T-cell (primary cell): Measurements from ENCODE around the gene LRP2. TPM values are rescaled to one million over a fixed set of nuclear protein-coding genes. Genes with fewer than 3 reads are reported as not detected.
"Not testable (repeated sequence)": the region's sequence is repeated elsewhere in the genome, so short reads cannot be mapped to it uniquely, and the experiment has no call there.

ENCODE experiments used
- ATAC-seq, 4 experiments: fragments of 200-7000 bp in 3 of 4; fragments of 150-1000 bp in 1 of 4; cut with Tn5 transposase; replicated peaks in 1 of 4; 1 replicate in 3 of 4; 2 replicates in 1 of 4; pipeline ENCODE4 v1.10.0; 2021; ENCODE audit warnings: moderate library complexity in 3 of 4, mild to moderate bottlenecking in 2 of 4, moderate number of reproducible peaks in 1 of 4
- CTCF ChIA-PET, 2 donors: fragments of 300-600 bp; sonication (Branson Sonifier 250); formaldehyde crosslinking; loops; one replicate each; lab custom pipeline; 2022; ENCODE audit warnings: antibody characterized with exemption in 2 of 2; lab: Charles Lee
- POLR2A ChIA-PET, 2 donors: fragments of 300-600 bp; sonication (Branson Sonifier 250); formaldehyde crosslinking; loops; one replicate each; lab custom pipeline; 2022; ENCODE audit warnings: antibody characterized with exemption in 2 of 2; lab: Charles Lee
- DNase-seq, 35 experiments: peaks; one replicate each; pipeline versions ENCODE4 v3.0.0 to v3.0.0-alpha.2; 2013 to 2023
- H3K27ac ChIP-seq: one replicate; pipeline ENCODE4 v1.5.1; 2013; ENCODE audit warnings: low read length
- H3K27me3 ChIP-seq, 2 experiments: replicated peaks in 1 of 2; 1 replicate in 1 of 2; 2 replicates in 1 of 2; pipeline versions ENCODE4 v1.6.1 to v1.7.0; 2013; ENCODE audit warnings: low read length in 1 of 2, mixed read lengths in 1 of 2; ENCODE audit not compliant: control insufficient read depth in 2 of 2, insufficient read depth in 2 of 2; ENCODE audit errors: extremely low read depth in 1 of 2
- H3K36me3 ChIP-seq, 2 donors: 1 replicate in 1 of 2; 2 replicates in 1 of 2; pipeline versions ENCODE4 v1.6.1 to v1.7.0; 2013; ENCODE audit warnings: low read length in 1 of 2; ENCODE audit not compliant: control insufficient read depth in 2 of 2, insufficient read depth in 1 of 2; ENCODE audit errors: extremely low read depth in 1 of 2
- H3K4me1 ChIP-seq, 2 experiments: 1 replicate in 1 of 2; 2 replicates in 1 of 2; pipeline versions ENCODE4 v1.6.1 to v1.7.0; 2013; ENCODE audit warnings: low read length in 2 of 2, mixed read lengths in 1 of 2; ENCODE audit not compliant: insufficient read depth in 2 of 2, control insufficient read depth in 1 of 2; ENCODE audit errors: extremely low read depth in 1 of 2
- H3K4me3 ChIP-seq, 2 donors: 1 replicate in 1 of 2; 2 replicates in 1 of 2; pipeline versions ENCODE4 v1.5.1 to v1.7.0; 2013; ENCODE audit warnings: mild to moderate bottlenecking in 2 of 2, low read length in 1 of 2, moderate library complexity in 1 of 2; ENCODE audit not compliant: control insufficient read depth in 1 of 2; ENCODE audit errors: extremely low read depth in 1 of 2
- H3K9me3 ChIP-seq: 2 replicates; pipeline ENCODE4 v1.7.0; 2013
- H3K27ac Mint-ChIP-seq, 2 donors: one replicate each; pipeline ENCODE4 v1.8.0; 2020 to 2021; ENCODE audit warnings: mild to moderate bottlenecking in 2 of 2, mixed read lengths in 2 of 2
- H3K27me3 Mint-ChIP-seq, 2 donors: one replicate each; pipeline ENCODE4 v1.8.0; 2021 to 2022; ENCODE audit warnings: mixed read lengths in 2 of 2
- H3K36me3 Mint-ChIP-seq: one replicate; pipeline ENCODE4 v1.8.0; 2021; ENCODE audit warnings: mixed read lengths
- H3K4me1 Mint-ChIP-seq, 3 donors: one replicate each; pipeline ENCODE4 v1.8.0; 2020 to 2022; ENCODE audit warnings: mixed read lengths in 3 of 3, mild to moderate bottlenecking in 1 of 3
- H3K4me3 Mint-ChIP-seq, 3 donors: one replicate each; pipeline ENCODE4 v1.8.0; 2020 to 2022; ENCODE audit warnings: mild to moderate bottlenecking in 3 of 3, mixed read lengths in 3 of 3, moderate library complexity in 3 of 3
- H3K9me3 Mint-ChIP-seq, 3 donors: one replicate each; pipeline ENCODE4 v1.8.0; 2020 to 2022; ENCODE audit warnings: mixed read lengths in 3 of 3
- WGBS: methylation state at CpG from one replicate; pipeline ENCODE4 v1.1.5; 2013; ENCODE audit warnings: missing lambda C conversion rate; ENCODE audit not compliant: insufficient coverage; 5-methylcytosine and 5-hydroxymethylcytosine counted together
- total RNA-seq, 35 experiments: library from RNA in 6 of 35; stranded (reverse) in 6 of 35; fragments of 120-200 nt in 1 of 35; gene quantifications; one replicate each; pipeline versions ENCODE4 v1.2.1 to v1.2.4 and lab custom pipeline; 2013 to 2026

LRP2 gene
- total RNA-seq, 5 donors from 2014 or later (not counting 1 experiment from before 2014, with no cell fraction given), result 0.03 TPM; not detected in 4

DNA sequence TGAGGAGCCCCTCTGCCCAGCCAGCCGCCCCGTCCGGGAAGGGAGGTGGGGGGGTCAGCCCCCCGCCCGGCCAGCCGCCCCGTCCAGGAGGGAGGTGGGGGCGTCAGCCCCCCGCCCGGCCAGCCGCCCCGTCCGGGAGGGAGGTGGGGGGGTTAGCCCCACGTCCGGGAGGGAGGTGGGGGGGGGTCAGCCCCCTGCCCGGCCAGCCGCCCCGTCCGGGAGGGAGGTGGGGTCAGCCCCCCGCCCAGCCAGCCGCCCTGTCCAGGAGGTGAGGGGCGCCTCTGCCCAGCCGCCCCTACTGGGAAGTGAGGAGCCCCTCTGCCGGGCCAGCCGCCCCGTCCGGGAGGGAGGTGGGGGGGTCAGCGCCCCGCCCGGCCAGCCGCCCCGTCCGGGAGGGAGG is 34.5 kb downstream of the LRP2 start:
- H3K36me3 ChIP-seq, H3K27ac ChIP-seq, DNase-seq, H3K4me1 ChIP-seq, POLR2A ChIA-PET, ATAC-seq, H3K9me3 ChIP-seq, H3K9me3 Mint-ChIP-seq, H3K4me3 ChIP-seq, H3K27ac Mint-ChIP-seq, H3K27me3 ChIP-seq, H3K4me3 Mint-ChIP-seq, H3K36me3 Mint-ChIP-seq, H3K4me1 Mint-ChIP-seq: not testable (repeated sequence)
- WGBS, result 100% methylated on average over 1 of the region's 33 CpGs
- peaks cover 8 to 17% of the 10 kb centered on the region in 2 donors for H3K27me3 Mint-ChIP-seq
- CTCF ChIA-PET, result interaction anchor here in 1 of 2 donors (0.6 kb wide), 1 partner anchor 147 kb away, joined by 7 read pairs; no protein-coding TSS in a partner anchor

DNA sequence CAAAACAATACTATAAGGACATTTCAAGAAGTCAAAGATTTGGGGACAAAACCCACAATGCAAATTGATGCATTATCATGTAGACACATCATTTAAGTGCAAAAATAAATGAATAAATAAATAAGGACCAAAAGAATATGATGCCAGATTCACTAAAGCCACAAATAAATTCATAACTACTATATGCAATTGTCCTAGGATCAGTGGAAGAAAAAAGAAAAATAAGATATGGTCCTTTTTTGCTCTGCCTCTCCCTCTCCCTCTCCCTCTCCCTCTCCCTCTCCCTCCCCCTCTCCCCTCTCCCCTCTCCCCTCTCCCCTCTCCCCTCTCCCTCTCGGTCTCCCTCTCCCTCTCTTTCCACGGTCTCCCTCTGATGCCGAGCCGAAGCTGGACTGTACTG is 36.4 kb downstream of the LRP2 start:
- H3K9me3 ChIP-seq, CTCF ChIA-PET, H3K9me3 Mint-ChIP-seq, DNase-seq, H3K4me1 Mint-ChIP-seq, H3K4me1 ChIP-seq, H3K4me3 Mint-ChIP-seq, H3K36me3 ChIP-seq, H3K27ac Mint-ChIP-seq, ATAC-seq, H3K36me3 Mint-ChIP-seq, POLR2A ChIA-PET, H3K27me3 ChIP-seq, H3K4me3 ChIP-seq, H3K27ac ChIP-seq: not testable (repeated sequence)
- peaks cover 6 to 17% of the 10 kb centered on the region in 2 donors for H3K27me3 Mint-ChIP-seq
- no CpG with 5 or more reads among the region's 4 CpGs for WGBS

DNA sequence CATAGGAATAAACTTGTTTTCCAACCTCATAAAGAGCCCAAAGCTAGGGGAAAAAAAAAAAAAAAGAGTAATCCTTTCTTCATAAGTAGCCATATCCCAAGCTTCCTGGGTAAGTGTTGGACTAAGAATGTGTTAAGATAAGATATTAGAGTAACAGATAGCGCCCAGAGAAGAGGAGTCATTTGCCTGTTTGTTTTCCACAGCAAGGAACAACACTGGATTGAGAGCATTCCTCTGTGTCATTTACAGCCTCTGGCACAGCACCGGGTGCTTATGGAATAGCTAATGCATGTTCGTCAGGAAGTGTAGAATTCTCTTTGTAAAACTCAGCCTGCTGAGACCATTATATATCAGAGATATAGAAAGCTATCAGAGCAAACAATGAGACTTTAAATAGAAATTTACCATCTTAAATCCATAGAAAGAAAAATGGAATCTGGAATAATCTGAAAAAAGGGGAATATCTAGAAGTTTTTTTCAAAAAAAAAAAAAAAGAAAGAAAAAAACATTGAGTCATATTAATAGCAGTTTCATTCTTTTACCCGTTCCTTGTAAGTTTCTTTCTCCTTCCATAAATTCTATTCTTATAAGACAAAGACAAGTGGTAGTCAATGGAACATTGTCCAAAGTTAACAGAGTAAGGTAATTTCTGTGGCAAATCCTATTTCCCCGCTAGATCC is 37.6 kb downstream of the LRP2 start:
- peaks cover 1 to 17% of the 10 kb centered on the region in 2 donors for H3K27me3 Mint-ChIP-seq
- H3K4me1 Mint-ChIP-seq, result no peaks in the 10 kb centered on the region
- Histone ChIP-seq H3K4me3 (no peak overlapping the region), H3K27ac (no peak overlapping the region), H3K4me1 (no peaks in the 10 kb centered on the region), H3K27me3 (peaks cover 0 to 3% of the 10 kb centered on the region in 2 experiments), H3K36me3 (no peaks in the 10 kb centered on the region), H3K9me3 (no peaks in the 10 kb centered on the region)
- CTCF ChIA-PET, result interaction anchor here (0.5 to 0.7 kb wide), 3 partner anchors 404 to 1449 kb away, joined by 3 to 4 read pairs (median 4); no protein-coding TSS in a partner anchor
- DNase-seq, result no peak
- no peak for ATAC-seq
- no peak overlapping the region for H3K27ac Mint-ChIP-seq
- no peak overlapping the region for H3K4me3 Mint-ChIP-seq
- H3K9me3 Mint-ChIP-seq, result no peaks in the 10 kb centered on the region
- POLR2A ChIA-PET, result no interaction called here
- WGBS, result 100% methylated on average over 1 of the region's 5 CpGs
- H3K36me3 Mint-ChIP-seq, result no peaks in the 10 kb centered on the region

DNA sequence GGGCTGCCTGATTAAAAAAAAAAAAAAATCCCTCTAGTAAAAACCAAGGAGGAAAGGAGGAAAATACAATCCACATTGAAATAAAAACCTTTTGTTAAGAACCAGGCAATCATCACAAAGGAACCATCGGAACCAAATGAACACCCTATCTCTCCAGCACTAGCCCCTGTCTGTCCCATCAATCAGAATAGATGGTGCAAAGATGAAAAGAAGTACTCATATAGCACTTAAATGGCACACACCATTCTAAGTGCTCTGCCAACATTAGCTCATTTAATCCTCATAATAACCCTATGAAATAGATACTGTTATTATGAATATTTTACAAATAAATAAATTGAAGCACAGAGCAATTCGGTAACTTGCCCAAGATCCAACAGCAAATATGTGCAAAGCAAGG is 38.5 kb downstream of the LRP2 start:
- DNase-seq (no peak), ATAC-seq (no peak)
- H3K4me1 Mint-ChIP-seq, result no peaks in the 10 kb centered on the region
- H3K4me3 Mint-ChIP-seq, result no peak overlapping the region
- no CpG with 5 or more reads among the region's 2 CpGs for WGBS
- H3K27me3 Mint-ChIP-seq, result peaks cover 1 to 14% of the 10 kb centered on the region in 2 donors
- H3K27me3 ChIP-seq, result no peaks in the 10 kb centered on the region
- no peak overlapping the region for H3K27ac Mint-ChIP-seq
- no peaks in the 10 kb centered on the region for H3K36me3 Mint-ChIP-seq
- POLR2A ChIA-PET, result interaction anchor here in 1 of 2 donors (0.6 kb wide), 1 partner anchor 19 kb away, joined by 4 read pairs; no protein-coding TSS in a partner anchor
- no peaks in the 10 kb centered on the region for H3K9me3 Mint-ChIP-seq
- no peaks in the 10 kb centered on the region for H3K4me1 ChIP-seq
- no peak overlapping the region for H3K4me3 ChIP-seq
- CTCF ChIA-PET, result no interaction called here
- no peaks in the 10 kb centered on the region for H3K9me3 ChIP-seq
- no peaks in the 10 kb centered on the region for H3K36me3 ChIP-seq
- no peak overlapping the region for H3K27ac ChIP-seq

DNA sequence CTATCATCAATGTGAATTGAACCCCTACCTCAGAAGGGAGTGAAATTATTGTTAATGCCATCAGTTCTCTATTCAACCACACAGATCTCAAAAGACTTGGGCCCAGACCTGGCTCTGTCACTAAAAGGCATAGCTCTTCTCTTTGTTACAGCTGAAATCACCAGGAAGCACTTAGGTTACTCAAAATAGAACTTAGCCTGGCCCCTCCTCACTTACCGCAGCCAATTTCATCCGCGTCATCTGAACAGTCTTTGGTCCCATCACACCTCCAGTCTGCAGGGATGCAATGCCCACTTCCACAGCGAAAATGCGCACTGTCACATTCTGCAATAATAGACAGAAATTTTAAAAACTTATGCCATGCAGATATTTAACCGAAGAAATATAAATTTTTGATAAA is 41.8 kb downstream of the LRP2 start:
- H3K27me3 ChIP-seq, result no peaks in the 10 kb centered on the region
- no peaks in the 10 kb centered on the region for H3K4me1 ChIP-seq
- H3K36me3 ChIP-seq, result no peaks in the 10 kb centered on the region
- WGBS, result 96% methylated on average over 3 of the region's 6 CpGs
- ATAC-seq (no peak), DNase-seq (no peak)
- CTCF ChIA-PET, result no interaction called here
- no peak overlapping the region for H3K4me3 ChIP-seq
- H3K4me1 Mint-ChIP-seq, result no peaks in the 10 kb centered on the region
- POLR2A ChIA-PET, result no interaction called here
- H3K9me3 Mint-ChIP-seq, result no peaks in the 10 kb centered on the region
- no peak overlapping the region for H3K4me3 Mint-ChIP-seq
- H3K27ac Mint-ChIP-seq, result no peak overlapping the region
- H3K36me3 Mint-ChIP-seq, result no peaks in the 10 kb centered on the region
- H3K27me3 Mint-ChIP-seq, result peaks cover 7 to 20% of the 10 kb centered on the region in 2 donors
- H3K27ac ChIP-seq, result no peak overlapping the region
- H3K9me3 ChIP-seq, result no peaks in the 10 kb centered on the region

DNA sequence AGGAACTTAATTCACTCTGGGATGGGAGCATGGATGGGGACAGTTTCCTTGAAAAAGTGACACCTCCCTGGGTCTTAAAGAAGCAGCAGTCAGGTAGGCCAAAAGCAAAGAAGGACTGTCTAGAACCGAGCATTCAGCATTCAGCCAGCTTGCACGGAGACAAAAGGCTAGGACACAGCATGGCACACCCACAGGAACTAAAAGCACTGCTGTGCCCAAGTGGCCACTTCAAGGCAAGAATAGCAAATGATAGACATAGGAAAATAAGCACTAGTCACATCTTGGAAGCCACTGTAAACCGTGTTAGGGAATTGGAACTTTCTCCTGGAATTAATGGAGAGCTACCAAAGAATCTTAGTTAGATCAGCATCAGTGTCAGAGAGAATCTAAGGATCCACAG is 47.0 kb downstream of the LRP2 start:
- Mint-ChIP-seq H3K9me3 (peaks cover 0 to 4% (median 0%) of the 10 kb centered on the region in 3 donors), H3K27me3 (peaks cover 25 to 27% of the 10 kb centered on the region in 2 donors), H3K4me1 (no peaks in the 10 kb centered on the region), H3K27ac (no peak overlapping the region), H3K36me3 (no peaks in the 10 kb centered on the region), H3K4me3 (no peak overlapping the region)
- no peak overlapping the region for H3K27ac ChIP-seq
- DNase-seq, result no peak
- 59% methylated on average over 3 of the region's 3 CpGs for WGBS
- H3K4me3 ChIP-seq, result no peak overlapping the region
- H3K36me3 ChIP-seq, result no peaks in the 10 kb centered on the region
- no peaks in the 10 kb centered on the region for H3K4me1 ChIP-seq
- ChIA-PET POLR2A (no interaction called here), CTCF (no interaction called here)
- peaks cover 0 to 6% of the 10 kb centered on the region in 2 experiments for H3K27me3 ChIP-seq
- ATAC-seq, result no peak
- H3K9me3 ChIP-seq, result no peaks in the 10 kb centered on the region
